Trophoblast cell (in vitro differentiated cells and primary cell): Measurements from ENCODE around the gene THY1.

Source experiments
- DNase-seq, 2 donors: peaks; one replicate each; pipeline ENCODE4 v3.0.0-alpha.2; 2016
- H2AFZ ChIP-seq: 2 replicates; pipeline ENCODE4 v1.6.1; 2013; ENCODE audit warnings: low read length, moderate library complexity, mild to moderate bottlenecking; ENCODE audit not compliant: insufficient read depth, poor library complexity
- H2AK5ac ChIP-seq: 2 replicates; pipeline ENCODE4 v1.6.1; 2013; ENCODE audit warnings: mild to moderate bottlenecking, low read length
- H2BK120ac ChIP-seq: 2 replicates; pipeline ENCODE4 v1.6.1; 2013; ENCODE audit warnings: low read length, mild to moderate bottlenecking, moderate library complexity; ENCODE audit not compliant: insufficient read depth, poor library complexity
- H2BK12ac ChIP-seq: 2 replicates; pipeline ENCODE4 v1.6.1; 2013; ENCODE audit warnings: mild to moderate bottlenecking, low read length, moderate library complexity
- H2BK5ac ChIP-seq: 2 replicates; pipeline ENCODE4 v1.6.1; 2013; ENCODE audit warnings: low read length, low read depth, moderate library complexity, mild to moderate bottlenecking; ENCODE audit not compliant: poor library complexity
- H3K14ac ChIP-seq: 2 replicates; pipeline ENCODE4 v1.6.1; 2013; ENCODE audit warnings: mild to moderate bottlenecking, low read length
- H3K18ac ChIP-seq: 2 replicates; pipeline ENCODE4 v1.6.1; 2013; ENCODE audit warnings: mild to moderate bottlenecking, low read length
- H3K23ac ChIP-seq: 2 replicates; pipeline ENCODE4 v1.6.1; 2013; ENCODE audit warnings: low read length
- H3K27ac ChIP-seq: 2 replicates; pipeline ENCODE4 v1.5.1; 2013; ENCODE audit warnings: low read depth, mild to moderate bottlenecking, inconsistent platforms, low read length, moderate library complexity
- H3K27me3 ChIP-seq: 2 replicates; pipeline ENCODE4 v1.6.1; 2013; ENCODE audit warnings: inconsistent platforms, mild to moderate bottlenecking, low read length, moderate library complexity; ENCODE audit not compliant: insufficient read depth
- H3K36me3 ChIP-seq, 2 experiments: 1 replicate in 1 of 2; 2 replicates in 1 of 2; pipeline ENCODE4 v1.6.1; 2013; ENCODE audit warnings: low read length in 2 of 2, mild to moderate bottlenecking in 2 of 2, moderate library complexity in 1 of 2; ENCODE audit not compliant: insufficient read depth in 2 of 2, control insufficient read depth in 1 of 2
- H3K4ac ChIP-seq: 2 replicates; pipeline ENCODE4 v1.6.1; 2013; ENCODE audit warnings: low read depth, mild to moderate bottlenecking, low read length, moderate library complexity
- H3K4me1 ChIP-seq, 2 experiments: 1 replicate in 1 of 2; 2 replicates in 1 of 2; pipeline ENCODE4 v1.6.1; 2013; ENCODE audit warnings: low read length in 2 of 2, mild to moderate bottlenecking in 2 of 2, moderate library complexity in 1 of 2; ENCODE audit not compliant: insufficient read depth in 2 of 2, control insufficient read depth in 1 of 2
- H3K4me2 ChIP-seq: 2 replicates; pipeline ENCODE4 v1.6.1; 2013; ENCODE audit warnings: inconsistent platforms, mild to moderate bottlenecking, low read length, moderate library complexity
- H3K4me3 ChIP-seq: 2 replicates; pipeline ENCODE4 v1.5.1; 2013; ENCODE audit warnings: mild to moderate bottlenecking, low read depth, low read length, inconsistent platforms
- H3K79me1 ChIP-seq: one replicate; pipeline ENCODE4 v1.6.1; 2013; ENCODE audit warnings: low read length
- H3K79me2 ChIP-seq: 2 replicates; pipeline ENCODE4 v1.6.1; 2013; ENCODE audit warnings: low read length, mild to moderate bottlenecking; ENCODE audit not compliant: control insufficient read depth, insufficient read depth, poor library complexity
- H3K9ac ChIP-seq: 2 replicates; pipeline ENCODE4 v1.6.1; 2013; ENCODE audit warnings: mild to moderate bottlenecking, low read length
- H3K9me3 ChIP-seq: 2 replicates; pipeline ENCODE4 v1.6.1; 2013; ENCODE audit warnings: low read depth, mild to moderate bottlenecking, control low read depth, inconsistent platforms, low read length; ENCODE audit not compliant: insufficient read depth
- H4K12ac ChIP-seq: 2 replicates; pipeline ENCODE4 v1.6.1; 2013; ENCODE audit warnings: low read depth, mild to moderate bottlenecking, low read length, moderate library complexity
- H4K8ac ChIP-seq: 2 replicates; pipeline ENCODE4 v1.6.1; 2013; ENCODE audit warnings: low read depth, mild to moderate bottlenecking, low read length, moderate library complexity
- H4K91ac ChIP-seq: one replicate; pipeline ENCODE4 v1.6.1; 2013; ENCODE audit warnings: low read depth, mild to moderate bottlenecking, low read length, moderate library complexity
- WGBS: extraction: QIAGEN DNeasy Blood & Tissue Kit; methylation state at CpG from one replicate; pipeline ENCODE4 v1.1.7; 2013; ENCODE audit warnings: missing lambda C conversion rate; ENCODE audit not compliant: insufficient read length, insufficient coverage; ENCODE audit errors: extremely low coverage; 5-methylcytosine and 5-hydroxymethylcytosine counted together

The THY1 gene

GRCh38 chr11:119380827-119381180, 42.2 kb downstream of the THY1 start:
- H4K91ac ChIP-seq, result no peak overlapping the region
- no peak overlapping the region for H2AK5ac ChIP-seq
- no CpG with 5 or more reads among the region's 10 CpGs for WGBS

GRCh38 chr11:119380160-119380826, 42.7 kb downstream of the THY1 start:
- Histone ChIP-seq H4K8ac (no peak overlapping the region), H3K4ac (no peak overlapping the region), H4K12ac (no peak overlapping the region), H2BK5ac (no peak overlapping the region), H3K23ac (no peak overlapping the region), H3K79me1 (no peaks in the 10 kb centered on the region), H3K18ac (no peak overlapping the region), H3K36me3 (no peaks in the 10 kb centered on the region), H2AFZ (no peak overlapping the region), H3K27ac (no peak overlapping the region), H3K4me3 (no peak overlapping the region), H3K14ac (no peak overlapping the region), H2AK5ac (no peak overlapping the region), H4K91ac (no peak overlapping the region), H3K27me3 (no peaks in the 10 kb centered on the region), H3K9me3 (no peaks in the 10 kb centered on the region), H2BK120ac (no peak overlapping the region), H3K4me2 (peak overlapping the region; percentile 83), H3K4me1 (peaks cover 16 to 21% of the 10 kb centered on the region in 2 experiments), H2BK12ac (no peak overlapping the region), H3K79me2 (no peaks in the 10 kb centered on the region), H3K9ac (no peak overlapping the region)
- no CpG with 5 or more reads among the region's 13 CpGs for WGBS
- DNase-seq, result no peak

More at GRCh38 chr11:119380827-119381180, 42.2 kb downstream of the THY1 start:
- DNase-seq, result no peak
- Histone ChIP-seq H3K79me2 (no peaks in the 10 kb centered on the region), H3K79me1 (no peaks in the 10 kb centered on the region), H3K23ac (no peak overlapping the region), H3K4me3 (no peak overlapping the region), H3K36me3 (no peaks in the 10 kb centered on the region), H3K14ac (no peak overlapping the region), H4K8ac (no peak overlapping the region), H3K9ac (no peak overlapping the region), H3K27me3 (no peaks in the 10 kb centered on the region), H4K12ac (no peak overlapping the region), H3K4ac (no peak overlapping the region), H3K9me3 (no peaks in the 10 kb centered on the region), H2BK120ac (no peak overlapping the region), H3K4me1 (peaks cover 16 to 21% of the 10 kb centered on the region in 2 experiments), H3K4me2 (peak overlapping the region; percentile 83), H2AFZ (peak overlapping the region; percentile 20), H2BK12ac (no peak overlapping the region), H3K27ac (no peak overlapping the region), H3K18ac (no peak overlapping the region), H2BK5ac (no peak overlapping the region)

- H3K18ac ChIP-seq, result no peak overlapping the region
- DNase-seq, result no peak
- H3K36me3 ChIP-seq, result no peaks in the 10 kb centered on the region
- H3K79me1 ChIP-seq, result no peaks in the 10 kb centered on the region
- no peak overlapping the region for H3K4me3 ChIP-seq
- no peak overlapping the region for H2BK5ac ChIP-seq
- no peak overlapping the region for H3K4ac ChIP-seq
- no peak overlapping the region for H4K8ac ChIP-seq
- no CpG with 5 or more reads among the region's 10 CpGs for WGBS
- H3K4me2 ChIP-seq, result peak overlapping the region; percentile 17
- H3K9ac ChIP-seq, result no peak overlapping the region
- H4K12ac ChIP-seq, result no peak overlapping the region
- H3K79me2 ChIP-seq, result no peaks in the 10 kb centered on the region
- H3K27ac ChIP-seq, result no peak overlapping the region
- peaks cover 16 to 21% of the 10 kb centered on the region in 2 experiments for H3K4me1 ChIP-seq
- no peaks in the 10 kb centered on the region for H3K27me3 ChIP-seq
- H2BK12ac ChIP-seq, result no peak overlapping the region
- H3K9me3 ChIP-seq, result no peaks in the 10 kb centered on the region
- H2AFZ ChIP-seq, result no peak overlapping the region
- H4K91ac ChIP-seq, result no peak overlapping the region
- no peak overlapping the region for H3K14ac ChIP-seq
- H3K23ac ChIP-seq, result no peak overlapping the region
- no peak overlapping the region for H2BK120ac ChIP-seq
- H2AK5ac ChIP-seq, result no peak overlapping the region
Measured at GRCh38 chr11:119378851-119379465, 44.0 kb downstream of the THY1 start.

- H3K36me3 ChIP-seq, result no peaks in the 10 kb centered on the region
- H2BK12ac ChIP-seq, result no peak overlapping the region
- H3K4me3 ChIP-seq, result no peak overlapping the region
- H3K4me1 ChIP-seq, result peaks cover 16 to 21% of the 10 kb centered on the region in 2 experiments
- WGBS, result no CpG with 5 or more reads among the region's 6 CpGs
- H3K27me3 ChIP-seq, result no peaks in the 10 kb centered on the region
- no peak overlapping the region for H3K23ac ChIP-seq
- H2AFZ ChIP-seq, result no peak overlapping the region
- H3K79me2 ChIP-seq, result no peaks in the 10 kb centered on the region
- no peak overlapping the region for H4K12ac ChIP-seq
- no peak overlapping the region for H3K27ac ChIP-seq
- no peaks in the 10 kb centered on the region for H3K79me1 ChIP-seq
- no peak overlapping the region for H3K4me2 ChIP-seq
- no peak overlapping the region for H4K8ac ChIP-seq
- H2BK5ac ChIP-seq, result no peak overlapping the region
- no peak overlapping the region for H3K14ac ChIP-seq
- H2BK120ac ChIP-seq, result no peak overlapping the region
- H3K9ac ChIP-seq, result no peak overlapping the region
- H4K91ac ChIP-seq, result no peak overlapping the region
- H2AK5ac ChIP-seq, result no peak overlapping the region
- no peak overlapping the region for H3K4ac ChIP-seq
- no peak for DNase-seq
- no peak overlapping the region for H3K18ac ChIP-seq
- no peaks in the 10 kb centered on the region for H3K9me3 ChIP-seq
Measured at GRCh38 chr11:119377961-119378667, 44.9 kb downstream of the THY1 start.
